Frontal cortex (tissue), 4 donors: ENCODE data around the gene FHIT. TPM values are rescaled to one million over a fixed set of nuclear protein-coding genes. Genes with fewer than 3 reads are reported as not detected.

Source experiments
- DNase-seq, 2 donors: peaks; one replicate each; pipeline ENCODE4 v3.0.0; 2012; ENCODE audit warnings: low spot score in 2 of 2
- FAIRE-seq: peaks from 2 replicates; lab custom pipeline; 2012; peaks lifted over from hg19 to GRCh38; lab: Jason Lieb, UNC
- total RNA-seq: library from RNA; depleted of rRNA; stranded (reverse); fragments of >200 nt; gene quantifications from one replicate; pipeline ENCODE4 v1.2.3, GENCODE V29; 2014
- donor health status: control.
- donor health status: control.
- donor health status: control.

Gene FHIT
- total RNA-seq, 1 donor from 2014 or later = 1.6 TPM

- FAIRE-seq = no peak
- no peak for DNase-seq
Observed at GRCh38 chr3:60955034-60955433, 296.2 kb downstream of the FHIT start.

GRCh38 chr3:60954048-60954447 is 297.2 kb downstream of the FHIT start:
- DNase-seq = no peak

GRCh38 chr3:60953351-60953750 is 297.9 kb downstream of the FHIT start:
- FAIRE-seq = no peak
- no peak for DNase-seq

More at GRCh38 chr3:60954048-60954447, 297.2 kb downstream of the FHIT start:
- no peak for FAIRE-seq

GRCh38 chr3:60952055-60952454 is 299.2 kb downstream of the FHIT start:
- FAIRE-seq (no peak), DNase-seq (no peak)

- no peak for FAIRE-seq
- no peak for DNase-seq
Observed at GRCh38 chr3:60949146-60949545, 302.1 kb downstream of the FHIT start.

- FAIRE-seq = no peak
- DNase-seq = no peak
Observed at GRCh38 chr3:60948488-60948887, 302.8 kb downstream of the FHIT start.

GRCh38 chr3:60935709-60936108 is 315.5 kb downstream of the FHIT start:
- no peak for FAIRE-seq
- no peak for DNase-seq

GRCh38 chr3:60933824-60934223 is 317.4 kb downstream of the FHIT start:
- DNase-seq (no peak), FAIRE-seq (no peak)

- DNase-seq (no peak), FAIRE-seq (no peak)
Observed at GRCh38 chr3:60932643-60933042, 318.6 kb downstream of the FHIT start.

- no peak for FAIRE-seq
- DNase-seq = no peak
Observed at GRCh38 chr3:60932170-60932569, 319.1 kb downstream of the FHIT start.

- FAIRE-seq (no peak), DNase-seq (no peak)
Observed at GRCh38 chr3:60931452-60931851, 319.8 kb downstream of the FHIT start.

- DNase-seq (no peak), FAIRE-seq (no peak)
Observed at GRCh38 chr3:60920519-60920918, 330.7 kb downstream of the FHIT start.

- DNase-seq = no peak
- no peak for FAIRE-seq
Observed at GRCh38 chr3:60919296-60919695, 332.0 kb downstream of the FHIT start.

- no peak for DNase-seq
- no peak for FAIRE-seq
Observed at GRCh38 chr3:60917141-60917540, 334.1 kb downstream of the FHIT start.

GRCh38 chr3:60916546-60916945 is 334.7 kb downstream of the FHIT start:
- FAIRE-seq (no peak), DNase-seq (no peak)

- DNase-seq = no peak
- no peak for FAIRE-seq
Observed at GRCh38 chr3:60913474-60913873, 337.8 kb downstream of the FHIT start.

- FAIRE-seq (no peak), DNase-seq (no peak)
Observed at GRCh38 chr3:60912876-60913275, 338.4 kb downstream of the FHIT start.

GRCh38 chr3:60912142-60912541 is 339.1 kb downstream of the FHIT start:
- FAIRE-seq = no peak

GRCh38 chr3:60909526-60909925 is 341.7 kb downstream of the FHIT start:
- FAIRE-seq (no peak), DNase-seq (no peak)

More at GRCh38 chr3:60912142-60912541, 339.1 kb downstream of the FHIT start:
- DNase-seq = no peak

- DNase-seq = no peak
- no peak for FAIRE-seq
Observed at GRCh38 chr3:60906283-60906682, 345.0 kb downstream of the FHIT start.

- DNase-seq = no peak
- no peak for FAIRE-seq
Observed at GRCh38 chr3:60898321-60898720, 352.9 kb downstream of the FHIT start.

- DNase-seq (no peak), FAIRE-seq (no peak)
Observed at GRCh38 chr3:60893946-60894345, 357.3 kb downstream of the FHIT start.

GRCh38 chr3:60890226-60890625 is 361.0 kb downstream of the FHIT start:
- DNase-seq = no peak
- no peak for FAIRE-seq
